GM10248 (cell line): ENCODE results near the gene MED13L.

ENCODE experiments used
- CTCF ChIA-PET: fragments of 300-600 bp; sonication (Branson Sonifier 250); formaldehyde crosslinking; extraction: SDS; loops from one replicate; lab custom pipeline; 2021; ENCODE audit warnings: antibody characterized with exemption; lab: Yijun Ruan, JAX
- POLR2A ChIA-PET: fragments of 350-650 bp; sonication (Branson Sonifier 250); formaldehyde crosslinking; extraction: SDS; loops from one replicate; lab custom pipeline; 2020; ENCODE audit warnings: antibody characterized with exemption; lab: Yijun Ruan, JAX
- DNase-seq: peaks from one replicate; pipeline ENCODE4 v3.0.0; 2012; ENCODE audit errors: extremely low spot score
- CTCF ChIP-seq: IDR thresholded peaks from 2 replicates; pipeline ENCODE4 v1.5.1; 2012; ENCODE audit warnings: mild to moderate bottlenecking, low read depth; ENCODE audit errors: extremely low read depth, missing control alignments, control extremely low read depth

Gene MED13L

GRCh38 chr12:115934877-115935276, 342.6 kb downstream of the MED13L start:
- POLR2A ChIA-PET, result no interaction called here
- CTCF ChIA-PET, result no interaction called here
- no peak for TF ChIP-seq CTCF
- DNase-seq, result no peak

- CTCF ChIA-PET, result no interaction called here
- POLR2A ChIA-PET, result no interaction called here
- no peak for TF ChIP-seq CTCF
- no peak for DNase-seq
Measured at GRCh38 chr12:115934046-115934445, 343.4 kb downstream of the MED13L start.

- DNase-seq, result no peak
- ChIA-PET CTCF (no interaction called here), POLR2A (no interaction called here)
Measured at GRCh38 chr12:115932066-115932465, 345.4 kb downstream of the MED13L start.

GRCh38 chr12:115930336-115930735, 347.2 kb downstream of the MED13L start:
- TF ChIP-seq CTCF, result no peak
- no peak for DNase-seq
- ChIA-PET CTCF (interaction anchor here (1.1 kb wide), 1 partner anchor 12 kb away, joined by 7 read pairs; no protein-coding TSS in a partner anchor), POLR2A (no interaction called here)

More at GRCh38 chr12:115932066-115932465, 345.4 kb downstream of the MED13L start:
- TF ChIP-seq CTCF, result no peak

- no peak for TF ChIP-seq CTCF
- no peak for DNase-seq
- ChIA-PET POLR2A (interaction anchor here (0.6 kb wide), 1 partner anchor 678 kb away, joined by 5 read pairs; no protein-coding TSS in a partner anchor), CTCF (interaction anchor here (1.1 to 4.9 kb wide), 2 partner anchors 8 to 13 kb away, joined by 4 to 26 read pairs; no protein-coding TSS in a partner anchor)
Measured at GRCh38 chr12:115926037-115926670, 351.3 kb downstream of the MED13L start.

- CTCF ChIA-PET, result interaction anchor here (0.7 kb wide), 1 partner anchor 1104 kb away, joined by 3 read pairs; no protein-coding TSS in a partner anchor
- no peak for DNase-seq
- no peak for TF ChIP-seq CTCF
- POLR2A ChIA-PET, result no interaction called here
Measured at GRCh38 chr12:115923851-115924250, 353.6 kb downstream of the MED13L start.
